NCI-H1930 (cell line): Measurements from ENCODE around the gene NDRG2.

Experiments used
- DNase-seq, 2 experiments: peaks; one replicate each; lab custom pipeline; 2025; lab: John Stamatoyannopoulos, UW

NDRG2 gene

GRCh38 chr14:21033133-21033698 lies 8.4 kb upstream of the NDRG2 start:
- DNase-seq, result no peak

- DNase-seq, result no peak
Measured at GRCh38 chr14:21032326-21033132, 7.7 kb upstream of the NDRG2 start.

GRCh38 chr14:21030531-21030930 lies 5.7 kb upstream of the NDRG2 start:
- no peak for DNase-seq

GRCh38 chr14:21029917-21030316 lies 5.1 kb upstream of the NDRG2 start, which contains the start of gene TPPP2:
TPPP2 (plus strand) TSS chr14:21030217; CDS start chr14:21030582, 365 bp downstream.
- DNase-seq, result no peak

DNA sequence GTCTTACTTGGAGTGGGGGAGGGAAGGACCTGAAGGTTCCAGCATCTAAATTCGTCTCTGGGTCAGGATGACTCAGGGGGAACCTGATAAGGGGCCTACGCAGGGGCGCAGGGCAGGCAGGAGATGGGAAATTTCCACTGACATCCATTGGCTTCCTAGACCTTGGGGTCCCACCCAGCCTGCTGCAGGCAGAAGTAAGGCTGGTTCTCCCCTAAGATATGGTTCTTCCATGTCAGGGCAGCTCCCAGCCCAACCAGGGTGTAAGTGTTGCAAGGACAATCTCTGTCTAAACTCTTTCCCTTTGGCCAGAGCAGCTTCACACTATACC lies 2.1 kb upstream of the NDRG2 start:
- DNase-seq, result no peak

GRCh38 chr14:21026274-21026987 lies 1.6 kb upstream of the NDRG2 start:
- no peak for DNase-seq

GRCh38 chr14:21025371-21026273 lies 761 bp upstream of the NDRG2 start:
- no peak for DNase-seq

- no peak for DNase-seq
Measured at GRCh38 chr14:21023817-21024584, 860 bp downstream of the NDRG2 start.

GRCh38 chr14:21023174-21023573 lies 1.7 kb downstream of the NDRG2 start:
- DNase-seq, result no peak

DNA sequence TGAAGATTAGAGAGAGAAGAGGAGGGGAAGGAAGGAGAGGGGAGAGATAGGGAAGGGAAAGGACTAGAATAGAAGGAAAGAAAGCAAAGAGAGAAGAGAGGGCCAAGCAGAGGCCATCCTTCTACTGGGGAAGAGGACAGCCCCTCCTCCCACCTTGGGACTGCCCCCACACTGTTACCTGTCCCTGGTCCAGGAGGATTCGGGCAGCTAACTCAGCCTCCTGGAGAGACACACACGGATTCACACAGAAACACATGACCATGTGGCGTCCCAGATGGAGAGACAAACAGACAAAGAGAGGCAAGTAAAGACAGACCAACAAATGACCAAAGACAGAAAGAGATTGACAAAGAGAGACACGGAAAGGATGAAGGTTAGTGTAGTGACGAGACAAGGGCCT lies 2.2 kb downstream of the NDRG2 start:
- DNase-seq, result no peak

GRCh38 chr14:21020977-21021545 lies 3.8 kb downstream of the NDRG2 start:
- no peak for DNase-seq

- no peak for DNase-seq
Measured at GRCh38 chr14:21019366-21019765, 5.5 kb downstream of the NDRG2 start.

- DNase-seq, result no peak
Measured at GRCh38 chr14:21018781-21019180, 6.1 kb downstream of the NDRG2 start.

GRCh38 chr14:21018286-21018685 lies 6.6 kb downstream of the NDRG2 start:
- no peak for DNase-seq

DNA sequence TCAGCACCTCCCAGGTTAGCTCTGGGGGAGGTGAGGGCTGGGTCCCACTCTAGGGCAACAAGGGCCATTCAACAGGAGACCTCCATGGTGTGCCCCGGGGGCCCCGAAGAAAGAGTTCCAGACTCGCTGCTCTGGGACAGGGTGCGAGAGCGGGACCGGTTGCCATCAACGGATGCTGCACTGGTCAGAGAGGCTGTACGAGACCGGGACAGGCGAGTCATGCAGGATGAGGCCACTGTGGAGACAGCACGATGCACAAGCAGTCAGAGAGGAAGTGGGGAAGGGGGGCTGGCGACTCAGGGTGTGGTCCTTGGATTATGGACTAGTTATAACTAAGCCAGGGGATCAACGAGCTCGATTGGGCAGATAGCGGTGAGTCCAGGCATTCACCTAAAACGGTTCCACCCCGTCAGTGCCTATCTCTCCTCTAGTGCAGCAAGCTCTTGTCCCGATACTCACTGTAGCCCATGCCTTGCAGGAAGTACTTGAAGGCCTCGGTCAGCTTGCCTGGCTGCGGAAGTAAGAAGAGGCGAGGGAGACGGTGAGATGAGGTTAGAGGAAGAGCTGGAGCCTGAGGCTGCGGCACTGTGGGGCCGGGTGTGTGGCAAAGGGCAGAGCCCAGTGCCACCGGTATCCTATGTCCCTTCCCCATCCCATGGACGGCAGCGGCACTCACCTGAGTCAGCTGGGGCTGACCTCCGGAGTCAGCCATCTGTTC lies 7.2 kb downstream of the NDRG2 start:
- no peak for DNase-seq

GRCh38 chr14:21016413-21017190 lies 8.3 kb downstream of the NDRG2 start:
- no peak for DNase-seq

DNA sequence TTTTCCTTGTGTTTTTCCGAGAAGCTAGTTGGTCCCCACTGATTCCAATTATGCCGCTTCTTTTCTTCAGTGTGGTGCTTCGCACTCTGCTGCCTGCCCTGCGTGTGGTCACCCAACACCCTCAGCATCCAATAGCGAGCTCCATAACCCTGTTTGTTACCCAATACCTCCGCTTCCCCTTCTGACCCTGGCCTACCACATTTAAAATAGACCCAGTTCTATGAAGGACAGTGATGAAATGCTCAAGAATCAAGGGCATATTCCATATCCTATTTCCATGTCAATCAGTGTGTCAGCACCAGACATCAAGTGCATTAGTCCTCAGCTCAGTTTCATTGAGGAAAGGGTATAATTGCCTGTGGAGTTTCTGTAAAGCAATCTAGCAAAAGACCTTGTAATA lies 9.5 kb downstream of the NDRG2 start:
- no peak for DNase-seq

DNA sequence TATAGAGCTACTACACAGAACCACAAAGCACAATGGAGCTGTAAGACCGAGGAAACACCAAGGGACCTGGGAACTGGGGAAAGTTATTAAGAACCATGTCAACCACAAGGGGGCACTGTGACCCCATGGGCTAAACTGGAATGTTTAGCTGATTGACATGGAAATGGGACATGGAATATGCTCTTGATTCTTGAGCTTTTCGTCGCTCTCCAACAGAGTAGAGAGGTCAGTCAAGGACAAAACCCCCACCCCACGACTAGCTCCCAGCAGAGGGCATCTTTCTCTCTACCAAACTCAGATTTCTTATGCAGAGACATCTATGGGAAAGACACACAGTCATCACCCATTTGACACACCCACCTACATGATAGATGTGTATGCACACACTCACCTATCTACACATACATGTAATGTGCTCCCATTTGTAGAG lies 10.1 kb downstream of the NDRG2 start:
- DNase-seq, result peak; percentile 59 to 75

- no peak for DNase-seq
Measured at GRCh38 chr14:21011136-21011535, 13.7 kb downstream of the NDRG2 start.
